H1 (cell line): ENCODE measurements around the gene GON4L. TPM values are rescaled to one million over a fixed set of nuclear protein-coding genes. Genes with fewer than 3 reads are reported as not detected.

Experiments used
- SIN3A ChIP-seq, 2 experiments: IDR thresholded peaks in 1 of 2; conservative IDR thresholded peaks in 1 of 2; 2 replicates each; pipeline ENCODE4 v1.6.1; 2011 to 2012; ENCODE audit warnings: low read length in 2 of 2, improper control_type of control experiment in 1 of 2, low read depth in 1 of 2, mild to moderate bottlenecking in 1 of 2
- polyA plus RNA-seq, 7 experiments: library from polyadenylated mRNA; depleted of rRNA in 3 of 7; stranded (reverse) in 5 of 7; unstranded in 2 of 7; fragments of >200 nt in 5 of 7; fragments of 200-250 nt in 2 of 7; gene quantifications; 1 replicate in 5 of 7; 2 replicates in 1 of 7; 4 replicates in 1 of 7; pipeline versions ENCODE4 v1.2.1 to v1.2.3, GENCODE V29; 2011 to 2013; ENCODE audit warnings: missing spikeins in 2 of 7, mixed read lengths in 2 of 7
- total RNA-seq: library from RNA; stranded (reverse); fragmentation: NEBNext Ultra II Directional; extraction: Animal tissue kit (Norgen Biotek cat#: 25700); gene quantifications from 2 replicates; pipeline ENCODE4 v1.2.1, GENCODE V29; 2021

Gene GON4L
- total and polyA plus RNA-seq, 2 of the 8 experiments (the other 6 are each of a cell fraction or from before 2014, with no cell fraction given), result 26.2 to 52.1 TPM

- 0 out of 4 replicates have a peak, but pooled peaks of 1 of the 2 experiments have one; percentile 30 for TF ChIP-seq SIN3A (conservative IDR thresholded peaks at IDR 0.05 in 1 of 2, IDR thresholded peaks at IDR 0.05 in 1 of 2; ENCODE audit: low read depth in 1 of 2, low read length in 2 of 2)
Measured at GRCh38 chr1:155745284-155746228, 111.5 kb downstream of the GON4L start (continued).
